Spleen (tissue), 11 donors: ENCODE results near the gene IL17RD. TPM values are rescaled to one million over a fixed set of nuclear protein-coding genes. Genes with fewer than 3 reads are reported as not detected.

Experiments used
- DNase-seq: peaks from one replicate; pipeline ENCODE4 v3.0.0-alpha.2; 2020
- H3K27ac ChIP-seq, 8 donors: fragments of 200-600 bp; sonication (generic) in 7 of 8; 1 replicate in 4 of 8; 2 replicates in 4 of 8; pipeline versions ENCODE4 v1.5.0 to v1.8.0; 2016 to 2021; ENCODE audit warnings: inconsistent platforms in 4 of 8, mild to moderate bottlenecking in 4 of 8, moderate library complexity in 1 of 8
- H3K27me3 ChIP-seq, 7 donors: fragments of 200-600 bp; sonication (generic) in 6 of 7; replicated peaks in 1 of 7; 1 replicate in 4 of 7; 2 replicates in 3 of 7; pipeline versions ENCODE4 v1.5.0 to v1.8.0; 2016 to 2021; ENCODE audit warnings: inconsistent platforms in 3 of 7, mild to moderate bottlenecking in 1 of 7
- H3K36me3 ChIP-seq, 6 donors: fragments of 200-600 bp; sonication (generic) in 5 of 6; 1 replicate in 4 of 6; 2 replicates in 2 of 6; pipeline versions ENCODE4 v1.5.0 to v1.8.0; 2016 to 2021; ENCODE audit warnings: inconsistent platforms in 2 of 6
- H3K4me1 ChIP-seq, 6 donors: fragments of 200-600 bp; sonication (generic) in 5 of 6; 1 replicate in 3 of 6; 2 replicates in 3 of 6; pipeline versions ENCODE4 v1.5.0 to v1.8.0; 2016 to 2021; ENCODE audit warnings: inconsistent platforms in 3 of 6
- H3K4me3 ChIP-seq, 8 donors: fragments of 200-600 bp; sonication (generic) in 7 of 8; 1 replicate in 4 of 8; 2 replicates in 4 of 8; pipeline versions ENCODE4 v1.5.0 to v1.8.0; 2016 to 2021; ENCODE audit warnings: inconsistent platforms in 4 of 8, mild to moderate bottlenecking in 4 of 8, moderate library complexity in 2 of 8
- H3K9me3 ChIP-seq, 8 donors: fragments of 200-600 bp; sonication (generic) in 7 of 8; 1 replicate in 4 of 8; 2 replicates in 4 of 8; pipeline versions ENCODE4 v1.5.0 to v1.8.0; 2016 to 2021; ENCODE audit warnings: inconsistent platforms in 4 of 8
- POLR2A ChIP-seq, 3 donors: fragments of 450-650 bp; IDR thresholded peaks; one replicate each; pipeline ENCODE4 v1.5.1; 2017; ENCODE audit warnings: antibody characterized with exemption in 3 of 3, mild to moderate bottlenecking in 1 of 3
- POLR2AphosphoS5 ChIP-seq, 3 donors: sonication (generic); formaldehyde crosslinking; IDR thresholded peaks; one replicate each; pipeline ENCODE4 v1.5.1; 2017; ENCODE audit warnings: antibody characterized with exemption in 3 of 3
- WGBS, 5 donors: extraction: QIAGEN DNeasy Blood & Tissue Kit in 3 of 5; methylation state at CpG; one replicate each; pipeline versions ENCODE4 v1.1.5 to v1.1.7; 2013 to 2018; 5-methylcytosine and 5-hydroxymethylcytosine counted together
- intact Hi-C: fragments of 100-400 bp; cut with DNase I; formaldehyde crosslinking; loops from one replicate; pipeline ENCODE4 v1.15.0; 2023; ENCODE audit warnings: low total_unique reads
- polyA plus RNA-seq, 3 donors: library from polyadenylated mRNA; stranded (reverse); fragments of 200-250 nt; gene quantifications; one replicate each; pipeline ENCODE4 v1.2.1, GENCODE V29; 2013
- total RNA-seq, 7 donors: library from RNA; depleted of rRNA in 3 of 7; stranded (reverse); fragments of >200 nt in 3 of 7; fragmentation: NEBNext Ultra II Directional in 4 of 7; extraction: Animal tissue kit (Norgen Biotek cat#: 25700) in 4 of 7; gene quantifications; one replicate each; pipeline versions ENCODE4 v1.1.0 to v1.2.1, GENCODE V29; 2016 to 2021
- TF ChIP-seq, protein P1 (sequence below), 11 experiments: fragments of 200-600 bp in 7 of 11; fragments of 450-650 bp in 4 of 11; sonication (generic) in 4 of 11; IDR thresholded peaks in 8 of 11; conservative IDR thresholded peaks in 3 of 11; 1 replicate in 7 of 11; 2 replicates in 4 of 11; pipeline versions ENCODE4 v1.4.0 to v1.8.0; 2016 to 2021; ENCODE audit warnings: antibody characterized with exemption in 11 of 11, inconsistent platforms in 4 of 11, mild to moderate bottlenecking in 1 of 11
- donor health status: healthy with polysubstance abuse.
- donor health status: DM: no; HTN: no; CAD: no; lungs with moderate emphysema.
- donor health status: DM: no; HTN: no; CAD: no.
- donor health status: Bipolar disorder and iron deficiency.
- donor health status: healthy.
- donor health status: DM: no; HTN: no; CAD: no.
- donor health status: DM: yes; HTN: yes; CAD: no.

IL17RD gene
- total and polyA plus RNA-seq, 10 donors = 0.20 to 15.9 (median 2.8) TPM

DNA sequence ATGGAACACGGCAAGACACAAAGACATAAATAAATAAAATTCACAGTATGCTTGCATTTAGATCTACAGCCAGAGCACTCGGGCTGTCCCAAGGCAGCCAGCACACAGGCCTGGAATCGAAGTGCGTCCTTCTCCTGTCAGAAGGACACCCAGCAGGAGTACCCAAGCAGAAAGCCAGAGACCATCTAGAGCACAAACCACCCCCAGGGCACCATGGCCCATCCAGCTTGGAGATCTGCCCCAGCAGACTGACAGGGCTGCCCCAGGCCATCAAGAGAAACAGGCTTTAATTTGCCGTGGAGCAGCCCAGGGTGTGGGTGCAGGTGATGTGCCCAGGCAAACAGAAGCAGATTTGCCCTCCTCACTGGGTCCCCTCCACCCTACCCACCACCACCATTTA is 112.5 kb downstream of the IL17RD start:
- Histone ChIP-seq H3K27ac (no peak overlapping the region), H3K27me3 (peaks cover 0 to 15% (median 0%) of the 10 kb centered on the region in 7 donors), H3K4me3 (no peak overlapping the region), H3K9me3 (no peaks in the 10 kb centered on the region), H3K36me3 (no peaks in the 10 kb centered on the region), H3K4me1 (peaks cover 0 to 9% (median 1%) of the 10 kb centered on the region in 6 donors)
- intact Hi-C loops = no loop called here
- WGBS, 5 donors = 88 to 95% (median 89%) methylated on average over 5 of the region's 5 CpGs
- DNase-seq = no peak
- TF ChIP-seq POLR2AphosphoS5 (IDR thresholded peaks at IDR 0.05) (no peak), POLR2A (IDR thresholded peaks at IDR 0.05) (no peak)
- TF ChIP-seq, protein P1, sequence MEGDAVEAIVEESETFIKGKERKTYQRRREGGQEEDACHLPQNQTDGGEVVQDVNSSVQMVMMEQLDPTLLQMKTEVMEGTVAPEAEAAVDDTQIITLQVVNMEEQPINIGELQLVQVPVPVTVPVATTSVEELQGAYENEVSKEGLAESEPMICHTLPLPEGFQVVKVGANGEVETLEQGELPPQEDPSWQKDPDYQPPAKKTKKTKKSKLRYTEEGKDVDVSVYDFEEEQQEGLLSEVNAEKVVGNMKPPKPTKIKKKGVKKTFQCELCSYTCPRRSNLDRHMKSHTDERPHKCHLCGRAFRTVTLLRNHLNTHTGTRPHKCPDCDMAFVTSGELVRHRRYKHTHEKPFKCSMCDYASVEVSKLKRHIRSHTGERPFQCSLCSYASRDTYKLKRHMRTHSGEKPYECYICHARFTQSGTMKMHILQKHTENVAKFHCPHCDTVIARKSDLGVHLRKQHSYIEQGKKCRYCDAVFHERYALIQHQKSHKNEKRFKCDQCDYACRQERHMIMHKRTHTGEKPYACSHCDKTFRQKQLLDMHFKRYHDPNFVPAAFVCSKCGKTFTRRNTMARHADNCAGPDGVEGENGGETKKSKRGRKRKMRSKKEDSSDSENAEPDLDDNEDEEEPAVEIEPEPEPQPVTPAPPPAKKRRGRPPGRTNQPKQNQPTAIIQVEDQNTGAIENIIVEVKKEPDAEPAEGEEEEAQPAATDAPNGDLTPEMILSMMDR (IDR thresholded peaks at IDR 0.05 in 8 of 11, conservative IDR thresholded peaks at IDR 0.05 in 3 of 11) = no peak

DNA sequence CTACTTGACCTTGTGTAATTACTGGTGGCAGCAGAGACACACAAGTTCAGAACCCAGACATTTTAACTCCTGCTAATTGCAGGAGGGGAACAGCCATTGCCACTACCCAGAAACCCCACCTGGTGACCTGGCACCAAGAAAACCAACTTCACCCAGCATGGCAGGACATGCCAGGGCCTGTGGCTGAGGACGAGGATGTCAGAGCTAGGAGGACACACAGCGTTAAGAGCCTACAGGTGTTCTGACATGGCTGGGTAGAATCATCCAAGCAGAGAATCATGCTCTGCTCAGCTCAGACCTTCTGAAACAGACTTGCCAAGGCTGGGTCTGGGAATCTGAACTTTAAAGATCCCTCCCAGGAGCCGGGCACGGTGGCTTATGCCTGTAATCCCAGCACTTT is 116.4 kb downstream of the IL17RD start:
- Histone ChIP-seq H3K27ac (no peak overlapping the region), H3K4me1 (peaks cover 0 to 14% (median 2%) of the 10 kb centered on the region in 6 donors), H3K27me3 (peaks cover 0 to 5% (median 0%) of the 10 kb centered on the region in 7 donors), H3K36me3 (no peaks in the 10 kb centered on the region), H3K4me3 (no peak overlapping the region), H3K9me3 (no peaks in the 10 kb centered on the region)
- intact Hi-C loops = no loop called here
- peak; percentile 50 for DNase-seq
- WGBS, 5 donors = 71 to 86% (median 74%) methylated on average over 4 of the region's 4 CpGs
- TF ChIP-seq POLR2AphosphoS5 (IDR thresholded peaks at IDR 0.05) = no peak
- TF ChIP-seq, protein P1 (IDR thresholded peaks at IDR 0.05 in 8 of 11, conservative IDR thresholded peaks at IDR 0.05 in 3 of 11) = no peak
- TF ChIP-seq POLR2A (IDR thresholded peaks at IDR 0.05) = no peak

DNA sequence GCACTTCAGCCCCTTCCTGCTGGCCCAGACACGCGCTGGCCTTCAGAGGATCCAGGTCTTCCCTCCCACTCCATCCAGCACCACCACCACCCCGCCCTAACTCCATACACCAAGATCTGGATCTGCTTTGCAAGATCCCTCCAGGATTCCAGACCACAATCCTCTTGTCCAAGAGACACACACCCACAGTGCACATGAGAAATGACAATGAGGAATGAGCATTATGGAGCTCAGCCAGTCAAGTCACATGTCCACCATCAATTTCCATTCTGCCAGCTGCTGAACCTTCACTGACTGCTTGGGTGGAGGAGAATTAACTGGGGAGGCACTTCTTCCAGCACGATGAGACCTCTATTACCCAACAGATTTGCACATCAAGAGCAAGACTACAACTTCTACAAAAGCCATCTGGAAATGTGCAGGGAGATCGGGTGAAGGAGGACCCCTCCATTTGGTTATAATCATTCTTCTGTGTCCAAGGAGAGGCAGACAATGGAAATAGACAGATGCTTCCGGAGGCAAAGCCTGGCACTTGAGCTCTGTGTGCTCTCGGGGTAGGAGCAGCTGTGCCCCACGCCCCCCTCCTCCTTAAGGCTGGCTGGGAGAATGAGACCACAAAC is 117.0 kb downstream of the IL17RD start:
- Histone ChIP-seq H3K4me1 (peaks cover 0 to 14% (median 2%) of the 10 kb centered on the region in 6 donors), H3K27me3 (peaks cover 0 to 4% (median 0%) of the 10 kb centered on the region in 7 donors), H3K4me3 (no peak overlapping the region), H3K36me3 (no peaks in the 10 kb centered on the region), H3K9me3 (no peaks in the 10 kb centered on the region), H3K27ac (no peak overlapping the region)
- intact Hi-C loops = no loop called here
- TF ChIP-seq POLR2A (IDR thresholded peaks at IDR 0.05) (no peak), POLR2AphosphoS5 (IDR thresholded peaks at IDR 0.05) (no peak)
- TF ChIP-seq, protein P1 (IDR thresholded peaks at IDR 0.05 in 8 of 11, conservative IDR thresholded peaks at IDR 0.05 in 3 of 11) = no peak
- WGBS, 5 donors = 43 to 54% (median 48%) methylated on average over 7 to 8 of the region's 8 CpGs
- peak; percentile 44 for DNase-seq

DNA sequence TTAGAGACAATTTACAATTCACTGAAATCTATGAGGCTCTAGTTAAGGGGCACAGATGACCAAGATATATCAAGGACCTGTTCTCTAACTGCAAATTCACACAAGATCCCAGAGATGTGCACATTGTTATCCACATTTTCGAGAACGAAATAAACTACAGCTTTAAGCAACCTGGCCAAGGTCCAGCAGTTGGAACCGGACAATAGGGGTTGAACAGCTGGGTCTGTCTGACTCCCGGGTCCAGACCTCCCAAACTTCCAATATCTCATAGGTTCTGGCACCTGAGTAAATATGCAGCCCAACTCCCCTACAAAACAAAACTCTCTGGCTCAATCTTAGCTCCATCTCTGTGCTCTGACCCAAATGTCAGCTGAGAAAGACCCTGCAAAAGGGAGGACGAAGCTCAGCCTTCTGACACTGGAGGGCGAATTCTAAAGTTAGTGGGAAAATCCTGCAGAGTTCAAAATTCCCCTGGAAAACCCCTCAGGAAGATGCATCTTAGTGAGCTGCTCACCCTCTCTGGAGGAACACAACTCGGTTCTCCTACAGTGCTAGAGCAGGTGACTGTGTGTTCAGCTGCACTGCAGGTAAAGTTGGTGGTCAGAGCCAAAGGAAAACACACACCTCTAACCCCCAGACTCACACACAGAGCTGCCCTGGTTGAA is 118.9 kb downstream of the IL17RD start:
- Histone ChIP-seq H3K4me3 (no peak overlapping the region), H3K27me3 (no peaks in the 10 kb centered on the region), H3K36me3 (no peaks in the 10 kb centered on the region), H3K4me1 (peaks cover 0 to 14% (median 2%) of the 10 kb centered on the region in 6 donors), H3K27ac (no peak overlapping the region), H3K9me3 (no peaks in the 10 kb centered on the region)
- DNase-seq = no peak
- intact Hi-C loops = no loop called here
- WGBS, 5 donors = 48 to 80% (median 62%) methylated on average over 7 of the region's 7 CpGs
- TF ChIP-seq POLR2AphosphoS5 (IDR thresholded peaks at IDR 0.05) (no peak), POLR2A (IDR thresholded peaks at IDR 0.05) (no peak)
- TF ChIP-seq, protein P1 (IDR thresholded peaks at IDR 0.05 in 8 of 11, conservative IDR thresholded peaks at IDR 0.05 in 3 of 11) = no peak
